H9 (cell line): Measurements from ENCODE around the gene GARIN5A. TPM values are rescaled to one million over a fixed set of nuclear protein-coding genes. Genes with fewer than 3 reads are reported as not detected.

Source experiments
- DNase-seq: peaks from one replicate; pipeline ENCODE4 v3.0.0-alpha.2; 2017
- H2AFZ ChIP-seq: one replicate; pipeline ENCODE4 v1.6.1; 2013; ENCODE audit warnings: mild to moderate bottlenecking, low read length, control low read depth, moderate library complexity
- H2AK5ac ChIP-seq: 2 replicates; pipeline ENCODE4 v1.6.1; 2013; ENCODE audit warnings: low read length, control low read depth, mixed read lengths; ENCODE audit not compliant: insufficient read length
- H2BK120ac ChIP-seq: one replicate; pipeline ENCODE4 v1.6.1; 2013; ENCODE audit warnings: low read depth, mild to moderate bottlenecking, low read length, control low read depth, inconsistent platforms; ENCODE audit not compliant: poor library complexity, severe bottlenecking
- H2BK12ac ChIP-seq: 2 replicates; pipeline ENCODE4 v1.6.1; 2013; ENCODE audit warnings: low read length, control low read depth, mixed read lengths, low read depth; ENCODE audit not compliant: insufficient read length
- H2BK15ac ChIP-seq: 2 replicates; pipeline ENCODE4 v1.6.1; 2013; ENCODE audit warnings: low read depth, low read length, control low read depth
- H2BK20ac ChIP-seq: one replicate; pipeline ENCODE4 v1.6.1; 2013; ENCODE audit warnings: low read depth, mild to moderate bottlenecking, low read length, control low read depth, inconsistent platforms; ENCODE audit not compliant: poor library complexity, severe bottlenecking
- H2BK5ac ChIP-seq: 2 replicates; pipeline ENCODE4 v1.6.1; 2013; ENCODE audit warnings: low read length, control low read depth, mixed read lengths; ENCODE audit not compliant: insufficient read length
- H3K14ac ChIP-seq: 2 replicates; pipeline ENCODE4 v1.6.1; 2013; ENCODE audit warnings: low read length, control low read depth; ENCODE audit not compliant: insufficient read depth
- H3K18ac ChIP-seq: 2 replicates; pipeline ENCODE4 v1.6.1; 2013; ENCODE audit warnings: low read depth, mild to moderate bottlenecking, mixed read lengths, low read length, control low read depth; ENCODE audit not compliant: insufficient read length
- H3K23ac ChIP-seq: 2 replicates; pipeline ENCODE4 v1.6.1; 2013; ENCODE audit warnings: low read length, control low read depth, mixed read lengths, low read depth; ENCODE audit not compliant: insufficient read length
- H3K23me2 ChIP-seq: 2 replicates; pipeline ENCODE4 v1.6.1; 2013; ENCODE audit warnings: low read depth, mild to moderate bottlenecking, mixed read lengths, low read length, control low read depth; ENCODE audit not compliant: insufficient read length, poor library complexity, severe bottlenecking
- H3K27ac ChIP-seq: 2 replicates; pipeline ENCODE4 v1.5.1; 2013; ENCODE audit warnings: low read length, control low read depth, mixed read lengths, low read depth; ENCODE audit not compliant: insufficient read length
- H3K27me3 ChIP-seq: 2 replicates; pipeline ENCODE4 v1.6.1; 2013; ENCODE audit warnings: low read length, control low read depth, inconsistent platforms; ENCODE audit not compliant: insufficient read depth
- H3K4ac ChIP-seq: 2 replicates; pipeline ENCODE4 v1.6.1; 2013; ENCODE audit warnings: low read depth, mild to moderate bottlenecking, control low read depth, inconsistent platforms, low read length, moderate library complexity
- H3K4me1 ChIP-seq: 2 replicates; pipeline ENCODE4 v1.6.1; 2013; ENCODE audit warnings: low read length, control low read depth, inconsistent platforms; ENCODE audit not compliant: insufficient read depth
- H3K4me2 ChIP-seq: 2 replicates; pipeline ENCODE4 v1.6.1; 2013; ENCODE audit warnings: low read length, control low read depth, mixed read lengths; ENCODE audit not compliant: insufficient read length, insufficient read depth
- H3K56ac ChIP-seq: 2 replicates; pipeline ENCODE4 v1.6.1; 2013; ENCODE audit warnings: low read depth, mild to moderate bottlenecking, mixed read lengths, low read length, control low read depth; ENCODE audit not compliant: insufficient read length
- H3K79me1 ChIP-seq: 2 replicates; pipeline ENCODE4 v1.6.1; 2013; ENCODE audit warnings: low read depth, mild to moderate bottlenecking, moderate library complexity, low read length, control low read depth, inconsistent platforms; ENCODE audit not compliant: insufficient read depth, poor library complexity, severe bottlenecking
- H3K79me2 ChIP-seq: 2 replicates; pipeline ENCODE4 v1.6.1; 2013; ENCODE audit warnings: low read length, control low read depth, inconsistent platforms; ENCODE audit not compliant: insufficient read depth
- H3K9ac ChIP-seq: 2 replicates; pipeline ENCODE4 v1.6.1; 2013; ENCODE audit warnings: low read length, control low read depth, mixed read lengths; ENCODE audit not compliant: insufficient read length; ENCODE audit errors: extremely low read depth
- H3K9me3 ChIP-seq: one replicate; pipeline ENCODE4 v1.6.1; 2013; ENCODE audit warnings: low read depth, low read length, inconsistent platforms; ENCODE audit not compliant: control insufficient read depth
- H3T11ph ChIP-seq: one replicate; pipeline ENCODE4 v1.6.1; 2013; ENCODE audit warnings: mild to moderate bottlenecking, low read length, control low read depth, inconsistent platforms
- H4K20me1 ChIP-seq: one replicate; pipeline ENCODE4 v1.6.1; 2013; ENCODE audit not compliant: control insufficient read depth, insufficient read length, insufficient read depth
- H4K5ac ChIP-seq: 2 replicates; pipeline ENCODE4 v1.6.1; 2013; ENCODE audit warnings: low read depth, mild to moderate bottlenecking, mixed read lengths, low read length, control low read depth; ENCODE audit not compliant: insufficient read length
- H4K8ac ChIP-seq: replicated peaks from 2 replicates; pipeline ENCODE4 v1.6.1; 2013; ENCODE audit warnings: low read length, control low read depth, mixed read lengths, low read depth; ENCODE audit not compliant: insufficient read length
- H4K91ac ChIP-seq: 2 replicates; pipeline ENCODE4 v1.6.1; 2013; ENCODE audit warnings: low read depth, mild to moderate bottlenecking, moderate library complexity, mixed read lengths, low read length, control low read depth; ENCODE audit not compliant: insufficient read length
- H3K27ac Mint-ChIP-seq, 3 experiments: 2 replicates in 2 of 3; 3 replicates in 1 of 3; pipeline ENCODE4 v1.8.0; 2020 to 2021; ENCODE audit warnings: mixed read lengths in 3 of 3, mild to moderate bottlenecking in 1 of 3, moderate library complexity in 1 of 3
- H3K27me3 Mint-ChIP-seq: 2 replicates; pipeline ENCODE4 v1.8.0; 2021; ENCODE audit warnings: low read depth, mild to moderate bottlenecking, moderate library complexity, mixed read lengths
- H3K36me3 Mint-ChIP-seq, 3 experiments: 2 replicates in 2 of 3; 3 replicates in 1 of 3; pipeline ENCODE4 v1.8.0; 2020 to 2021; ENCODE audit warnings: low read depth in 3 of 3, mixed read lengths in 3 of 3; ENCODE audit not compliant: insufficient read depth in 1 of 3
- H3K4me1 Mint-ChIP-seq, 2 experiments: 2 replicates each; pipeline ENCODE4 v1.8.0; 2020; ENCODE audit warnings: mixed read lengths in 2 of 2
- H3K4me3 Mint-ChIP-seq, 2 experiments: 2 replicates in 1 of 2; 3 replicates in 1 of 2; pipeline ENCODE4 v1.8.0; 2020 to 2021; ENCODE audit warnings: mild to moderate bottlenecking in 2 of 2, mixed read lengths in 2 of 2, moderate library complexity in 1 of 2
- H3K9me3 Mint-ChIP-seq, 2 experiments: 2 replicates in 1 of 2; 3 replicates in 1 of 2; pipeline ENCODE4 v1.8.0; 2020; ENCODE audit warnings: mild to moderate bottlenecking in 2 of 2, mixed read lengths in 2 of 2, moderate library complexity in 1 of 2
- CTCF ChIP-seq: fragments of 200-600 bp; sonication (generic); conservative IDR thresholded peaks from 3 replicates; pipeline ENCODE4 v1.8.0; 2021; ENCODE audit warnings: antibody characterized with exemption, mild to moderate bottlenecking
- WGBS: extraction: QIAGEN DNeasy Blood & Tissue Kit; methylation state at CpG from one replicate; pipeline ENCODE4 v1.1.7; 2013; ENCODE audit warnings: missing lambda C conversion rate, low lambda C conversion rate, mixed read lengths; ENCODE audit not compliant: insufficient read length; ENCODE audit errors: extremely low coverage; 5-methylcytosine and 5-hydroxymethylcytosine counted together
- total RNA-seq: library from RNA; stranded (reverse); gene quantifications from 2 replicates; pipeline ENCODE4 v1.2.1, GENCODE V29; 2021

GARIN5A gene
- total RNA-seq, 1 experiment from 2014 or later: 9.5 TPM

- H3K23me2 ChIP-seq: no peaks in the 10 kb centered on the region
- H3K18ac ChIP-seq: no peak overlapping the region
- no peak overlapping the region for H3K56ac ChIP-seq
- no peak overlapping the region for H3K23ac ChIP-seq
- no peak overlapping the region for H3K14ac ChIP-seq
- peaks cover 4% of the 10 kb centered on the region; the same call in 1 of the 2 replicates for H3K4me1 ChIP-seq
- no peak overlapping the region for H2BK15ac ChIP-seq
- no peak overlapping the region for H3K4me2 ChIP-seq
- H3T11ph ChIP-seq: no peak overlapping the region
- no peak overlapping the region for H4K5ac ChIP-seq
- H2AFZ ChIP-seq: no peak overlapping the region
- H2BK5ac ChIP-seq: no peak overlapping the region
- H3K79me2 ChIP-seq: peaks cover 5% of the 10 kb centered on the region; the same call in 1 of the 2 replicates
- H3K4ac ChIP-seq: no peak overlapping the region
- Mint-ChIP-seq H3K27me3 (peaks cover 17% of the 10 kb centered on the region), H3K36me3 (peaks cover 60 to 75% (median 73%) of the 10 kb centered on the region in 3 experiments), H3K9me3 (peaks cover 29 to 42% of the 10 kb centered on the region in 2 experiments), H3K4me3 (no peak overlapping the region), H3K27ac (no peak overlapping the region), H3K4me1 (peaks cover 8 to 16% of the 10 kb centered on the region in 2 experiments)
- no peaks in the 10 kb centered on the region for H4K20me1 ChIP-seq
- no peak for TF ChIP-seq CTCF
- no peak overlapping the region for H4K8ac ChIP-seq
- H3K27me3 ChIP-seq: no peaks in the 10 kb centered on the region
- H4K91ac ChIP-seq: no peak overlapping the region
- H3K9ac ChIP-seq: no peak overlapping the region
- H2BK120ac ChIP-seq: no peak overlapping the region
- no CpG with 5 or more reads among the region's 27 CpGs for WGBS
- no peak for DNase-seq
- H2BK12ac ChIP-seq: no peak overlapping the region
- no peak overlapping the region for H3K27ac ChIP-seq
- H2AK5ac ChIP-seq: no peak overlapping the region
- H2BK20ac ChIP-seq: no peak overlapping the region
- H3K79me1 ChIP-seq: peaks cover 9% of the 10 kb centered on the region
- peaks cover 13% of the 10 kb centered on the region for H3K9me3 ChIP-seq
These were observed 4.9 kb upstream of the GARIN5A start for GRCh38 chr19:50481351-50482149.
